ENCODE results near the gene HSPA14.

DNA sequence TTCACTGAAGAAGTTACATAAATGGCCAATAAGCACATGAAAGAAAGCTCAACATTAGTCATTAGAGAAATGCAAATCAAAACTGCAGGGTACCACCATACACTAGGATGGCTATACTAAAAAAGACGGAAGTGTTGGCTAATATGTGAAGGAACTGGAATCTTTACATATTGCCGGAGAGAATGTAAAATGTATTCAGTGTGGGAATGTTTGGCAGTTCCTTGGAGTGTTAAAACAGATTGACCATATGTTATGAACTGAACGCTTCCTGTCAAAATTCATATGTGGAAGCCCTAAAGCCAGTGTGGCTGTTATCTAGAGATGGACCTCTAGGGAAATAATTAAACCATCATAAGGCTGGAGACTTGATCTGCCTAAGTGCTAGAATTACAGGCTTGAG, 73.7 kb downstream of the HSPA14 start:
- TF ChIP-seq POLR2A (IDR thresholded peaks at IDR 0.05) (no peak), POLR2AphosphoS5 (IDR thresholded peaks at IDR 0.05) (no peak)
- TF ChIP-seq, protein P1, sequence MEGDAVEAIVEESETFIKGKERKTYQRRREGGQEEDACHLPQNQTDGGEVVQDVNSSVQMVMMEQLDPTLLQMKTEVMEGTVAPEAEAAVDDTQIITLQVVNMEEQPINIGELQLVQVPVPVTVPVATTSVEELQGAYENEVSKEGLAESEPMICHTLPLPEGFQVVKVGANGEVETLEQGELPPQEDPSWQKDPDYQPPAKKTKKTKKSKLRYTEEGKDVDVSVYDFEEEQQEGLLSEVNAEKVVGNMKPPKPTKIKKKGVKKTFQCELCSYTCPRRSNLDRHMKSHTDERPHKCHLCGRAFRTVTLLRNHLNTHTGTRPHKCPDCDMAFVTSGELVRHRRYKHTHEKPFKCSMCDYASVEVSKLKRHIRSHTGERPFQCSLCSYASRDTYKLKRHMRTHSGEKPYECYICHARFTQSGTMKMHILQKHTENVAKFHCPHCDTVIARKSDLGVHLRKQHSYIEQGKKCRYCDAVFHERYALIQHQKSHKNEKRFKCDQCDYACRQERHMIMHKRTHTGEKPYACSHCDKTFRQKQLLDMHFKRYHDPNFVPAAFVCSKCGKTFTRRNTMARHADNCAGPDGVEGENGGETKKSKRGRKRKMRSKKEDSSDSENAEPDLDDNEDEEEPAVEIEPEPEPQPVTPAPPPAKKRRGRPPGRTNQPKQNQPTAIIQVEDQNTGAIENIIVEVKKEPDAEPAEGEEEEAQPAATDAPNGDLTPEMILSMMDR (IDR thresholded peaks at IDR 0.05), result no peak
